ENCODE measurements around the gene SYT1. TPM values are rescaled to one million over a fixed set of nuclear protein-coding genes. Genes with fewer than 3 reads are reported as not detected.

The SYT1 gene
- total RNA-seq, 1 experiment from 2014 or later = 44.9 TPM

DNA sequence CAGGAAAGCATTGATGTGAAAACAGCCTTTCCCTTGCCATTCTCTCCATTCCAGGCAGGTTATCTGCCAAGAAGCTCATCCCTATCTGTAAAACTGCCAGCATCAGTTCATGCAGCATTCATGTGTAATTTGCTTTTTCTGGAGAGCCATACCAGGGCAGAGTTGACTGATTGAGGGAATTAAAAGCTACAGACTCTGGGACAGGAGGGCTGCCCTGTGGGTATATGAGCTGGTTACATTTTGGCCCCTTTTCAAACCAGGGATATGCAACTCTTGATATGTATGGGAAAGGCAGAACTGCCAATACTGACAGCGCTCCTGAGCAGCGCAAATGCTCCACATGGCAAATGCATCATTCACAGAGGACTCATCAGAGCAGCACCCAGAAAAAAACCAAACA lies 53.7 kb downstream of the SYT1 start:
- no peak overlapping the region for H2AFZ ChIP-seq (ENCODE audit: low read depth, low read length, poor library complexity, severe bottlenecking)
- H3K27ac ChIP-seq (ENCODE audit: low read depth, low read length) = peak overlapping the region; percentile 69
- no peak overlapping the region for H3K9ac ChIP-seq (ENCODE audit: low read length)
- peaks cover 33% of the 10 kb centered on the region for H3K79me2 ChIP-seq (ENCODE audit: insufficient read depth, low read length)
- RAD21 ChIA-PET (ENCODE audit: low non-redundant PET in 1 of 2, low total read pairs in 2 of 2, uncharacterized antibody in 2 of 2, unreplicated experiment in 2 of 2) = no interaction called here
- POLR2A ChIA-PET = no interaction called here
- H3K9me2 ChIP-seq (ENCODE audit: insufficient read depth) = no peaks in the 10 kb centered on the region; the same call in 1 of the 2 replicates
- peaks cover 41 to 62% of the 10 kb centered on the region in 2 experiments for H3K4me1 ChIP-seq (ENCODE audit: control insufficient read depth in 1 of 2, insufficient read depth in 2 of 2, low read length in 2 of 2)
- H3K4me2 ChIP-seq (ENCODE audit: low read length) = peak overlapping the region; percentile 76
- DNase-seq (ENCODE audit: low read depth, low spot score) (no peak), ATAC-seq (no peak)
- no peak overlapping the region for H3K4me3 ChIP-seq (replicated peaks in 1 of 2; ENCODE audit: low read depth in 1 of 2, low read length in 2 of 2)
- intact Hi-C loops (cut with micrococcal nuclease) = no loop called here
- BruUV-seq (replicated peaks) = no TSS peak
- CTCF ChIA-PET = no interaction called here
- no peaks in the 10 kb centered on the region for H4K20me1 ChIP-seq (ENCODE audit: insufficient read depth)
- H3K9me3 ChIP-seq (ENCODE audit: control insufficient read depth in 1 of 2, insufficient read depth in 1 of 2, low read depth in 1 of 2, low read length in 2 of 2) = no peaks in the 10 kb centered on the region
- H3K36me3 ChIP-seq (ENCODE audit: control insufficient read depth in 1 of 2, insufficient read depth in 2 of 2, low read length in 2 of 2) = peaks cover 0 to 4% of the 10 kb centered on the region in 2 experiments; a peak in 1 of 4 replicates
- TF ChIP-seq EGR1 (IDR thresholded peaks at IDR 0.05; ENCODE audit: low read depth) (no peak), EZH2 (IDR thresholded peaks at IDR 0.05) (no peak), JUND (IDR thresholded peaks at IDR 0.05) (no peak), SIN3A (IDR thresholded peaks at IDR 0.05; ENCODE audit: low read depth) (no peak), TCF7L2 (IDR thresholded peaks at IDR 0.05; ENCODE audit: borderline replicate concordance, extremely low read depth, insufficient read depth, insufficient read length) (no peak), ZFX (IDR thresholded peaks at IDR 0.05) (no peak), YY1 (IDR thresholded peaks at IDR 0.05; ENCODE audit: extremely low read depth, insufficient replicate concordance, low read depth, low read length) (no peak), RAD21 (IDR thresholded peaks at IDR 0.05; ENCODE audit: low read depth) (no peak), CEBPB (IDR thresholded peaks at IDR 0.05; ENCODE audit: low read depth) (no peak), CBX3 (IDR thresholded peaks at IDR 0.05; ENCODE audit: low read depth) (no peak)
- TF ChIP-seq, protein P1, sequence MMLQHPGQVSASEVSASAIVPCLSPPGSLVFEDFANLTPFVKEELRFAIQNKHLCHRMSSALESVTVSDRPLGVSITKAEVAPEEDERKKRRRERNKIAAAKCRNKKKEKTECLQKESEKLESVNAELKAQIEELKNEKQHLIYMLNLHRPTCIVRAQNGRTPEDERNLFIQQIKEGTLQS (IDR thresholded peaks at IDR 0.05) = no peak
- TF ChIP-seq, protein P2, sequence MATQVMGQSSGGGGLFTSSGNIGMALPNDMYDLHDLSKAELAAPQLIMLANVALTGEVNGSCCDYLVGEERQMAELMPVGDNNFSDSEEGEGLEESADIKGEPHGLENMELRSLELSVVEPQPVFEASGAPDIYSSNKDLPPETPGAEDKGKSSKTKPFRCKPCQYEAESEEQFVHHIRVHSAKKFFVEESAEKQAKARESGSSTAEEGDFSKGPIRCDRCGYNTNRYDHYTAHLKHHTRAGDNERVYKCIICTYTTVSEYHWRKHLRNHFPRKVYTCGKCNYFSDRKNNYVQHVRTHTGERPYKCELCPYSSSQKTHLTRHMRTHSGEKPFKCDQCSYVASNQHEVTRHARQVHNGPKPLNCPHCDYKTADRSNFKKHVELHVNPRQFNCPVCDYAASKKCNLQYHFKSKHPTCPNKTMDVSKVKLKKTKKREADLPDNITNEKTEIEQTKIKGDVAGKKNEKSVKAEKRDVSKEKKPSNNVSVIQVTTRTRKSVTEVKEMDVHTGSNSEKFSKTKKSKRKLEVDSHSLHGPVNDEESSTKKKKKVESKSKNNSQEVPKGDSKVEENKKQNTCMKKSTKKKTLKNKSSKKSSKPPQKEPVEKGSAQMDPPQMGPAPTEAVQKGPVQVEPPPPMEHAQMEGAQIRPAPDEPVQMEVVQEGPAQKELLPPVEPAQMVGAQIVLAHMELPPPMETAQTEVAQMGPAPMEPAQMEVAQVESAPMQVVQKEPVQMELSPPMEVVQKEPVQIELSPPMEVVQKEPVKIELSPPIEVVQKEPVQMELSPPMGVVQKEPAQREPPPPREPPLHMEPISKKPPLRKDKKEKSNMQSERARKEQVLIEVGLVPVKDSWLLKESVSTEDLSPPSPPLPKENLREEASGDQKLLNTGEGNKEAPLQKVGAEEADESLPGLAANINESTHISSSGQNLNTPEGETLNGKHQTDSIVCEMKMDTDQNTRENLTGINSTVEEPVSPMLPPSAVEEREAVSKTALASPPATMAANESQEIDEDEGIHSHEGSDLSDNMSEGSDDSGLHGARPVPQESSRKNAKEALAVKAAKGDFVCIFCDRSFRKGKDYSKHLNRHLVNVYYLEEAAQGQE (IDR thresholded peaks at IDR 0.05; ENCODE audit: low read depth) = no peak
- H3K27me3 ChIP-seq (ENCODE audit: insufficient read depth, low read length) = no peaks in the 10 kb centered on the region

All from HCT116 (cell line).